HCT116 (cell line): ENCODE measurements around the gene SP3. TPM values are rescaled to one million over a fixed set of nuclear protein-coding genes. Genes with fewer than 3 reads are reported as not detected.
A peak's percentile ranks its signal among the peaks of the same experiment; 100 is the strongest.

Experiments used
- ATAC-seq: fragments of 200-7000 bp; cut with Tn5 transposase; 2 replicates; pipeline ENCODE4 v1.9.1; 2020; ENCODE audit warnings: mild to moderate bottlenecking, moderate library complexity
- BruUV-seq: library from RNA; stranded (reverse); fragments of 400-500 nt; replicated peaks from 2 replicates; lab custom pipeline; 2021; lab: Mats Ljungman, UMichigan
- CTCF ChIA-PET: fragments of 300-600 bp; sonication (Branson Sonifier 250); formaldehyde crosslinking; loops from one replicate; lab custom pipeline; 2021; ENCODE audit warnings: antibody characterized with exemption; lab: Charles Lee
- POLR2A ChIA-PET: fragments of 300-600, 350-600 bp; sonication (Branson Sonifier 250); formaldehyde crosslinking; loops from one replicate; lab custom pipeline; 2021; ENCODE audit warnings: antibody characterized with exemption; lab: Charles Lee
- RAD21 ChIA-PET, 2 experiments: fragments of 300-600 bp; sonication (Branson Sonifier 250); formaldehyde crosslinking; loops; one replicate each; lab custom pipeline; 2023; ENCODE audit warnings: low total read pairs in 2 of 2; ENCODE audit not compliant: uncharacterized antibody in 2 of 2, unreplicated experiment in 2 of 2, low non-redundant PET in 1 of 2; lab: Charles Lee
- DNase-seq: peaks from one replicate; pipeline ENCODE4 v3.0.0-alpha.2; 2010; ENCODE audit warnings: low read depth, low spot score
- H2AFZ ChIP-seq: fragments of 200-600 bp; shearing (Covaris generic), sonication (generic); 2 replicates; pipeline ENCODE4 v1.6.1; 2017; ENCODE audit warnings: low read depth, mixed run types, mixed read lengths, antibody characterized with exemption, low read length; ENCODE audit not compliant: poor library complexity, severe bottlenecking
- H3K27ac ChIP-seq: 2 replicates; pipeline ENCODE4 v1.5.1; 2012; ENCODE audit warnings: low read depth, low read length
- H3K27me3 ChIP-seq: fragments of 200-600 bp; sonication (generic); 2 replicates; pipeline ENCODE4 v1.6.1; 2016; ENCODE audit warnings: mixed run types, low read length, mixed read lengths; ENCODE audit not compliant: insufficient read depth
- H3K36me3 ChIP-seq, 2 experiments: fragments of 200-500 bp in 1 of 2; fragments of 200-600 bp in 1 of 2; sonication (Bioruptor generic) in 1 of 2; sonication (generic) in 1 of 2; 2 replicates each; pipeline versions ENCODE4 v1.5.1 to v1.6.1; 2014 to 2016; ENCODE audit warnings: low read length in 2 of 2, inconsistent platforms in 1 of 2, mixed read lengths in 1 of 2, mixed run types in 1 of 2; ENCODE audit not compliant: insufficient read depth in 2 of 2, control insufficient read depth in 1 of 2
- H3K4me1 ChIP-seq, 2 experiments: fragments of 200-600 bp in 1 of 2; sonication (generic) in 1 of 2; 2 replicates each; pipeline versions ENCODE4 v1.5.1 to v1.6.1; 2012 to 2017; ENCODE audit warnings: low read length in 2 of 2, inconsistent platforms in 1 of 2, mild to moderate bottlenecking in 1 of 2, mixed read lengths in 1 of 2, mixed run types in 1 of 2, moderate library complexity in 1 of 2; ENCODE audit not compliant: insufficient read depth in 2 of 2, control insufficient read depth in 1 of 2
- H3K4me2 ChIP-seq: fragments of 200-600 bp; sonication (generic); 2 replicates; pipeline ENCODE4 v1.6.1; 2017; ENCODE audit warnings: mixed run types, low read length, mixed read lengths
- H3K4me3 ChIP-seq, 2 experiments: fragments of 200-600 bp in 1 of 2; sonication (generic) in 1 of 2; replicated peaks in 1 of 2; 2 replicates each; pipeline ENCODE4 v1.5.1; 2011 to 2016; ENCODE audit warnings: low read length in 2 of 2, control low read depth in 1 of 2, low read depth in 1 of 2, mild to moderate bottlenecking in 1 of 2, mixed read lengths in 1 of 2, mixed run types in 1 of 2
- H3K79me2 ChIP-seq: fragments of 200-600 bp; sonication (generic); 2 replicates; pipeline ENCODE4 v1.6.1; 2017; ENCODE audit warnings: mild to moderate bottlenecking, mixed run types, low read length, moderate library complexity, mixed read lengths; ENCODE audit not compliant: insufficient read depth
- H3K9ac ChIP-seq: fragments of 200-600 bp; sonication (generic); 2 replicates; pipeline ENCODE4 v1.6.1; 2016; ENCODE audit warnings: low read length, mixed read lengths
- H3K9me2 ChIP-seq: fragments of 200-600 bp; sonication (generic), shearing (Covaris generic); 2 replicates; pipeline ENCODE4 v1.6.1; 2017; ENCODE audit warnings: mixed run types, mild to moderate bottlenecking, moderate library complexity; ENCODE audit not compliant: insufficient read depth
- H3K9me3 ChIP-seq, 2 experiments: fragments of 200-500 bp in 1 of 2; fragments of 200-600 bp in 1 of 2; sonication (Bioruptor generic) in 1 of 2; sonication (generic) in 1 of 2; 2 replicates each; pipeline ENCODE4 v1.6.1; 2014 to 2017; ENCODE audit warnings: low read length in 2 of 2, mixed read lengths in 2 of 2, inconsistent platforms in 1 of 2, low read depth in 1 of 2, mild to moderate bottlenecking in 1 of 2, mixed run types in 1 of 2, moderate library complexity in 1 of 2; ENCODE audit not compliant: control insufficient read depth in 1 of 2, insufficient read depth in 1 of 2
- H4K20me1 ChIP-seq: fragments of 200-600 bp; sonication (generic), shearing (Covaris generic); 2 replicates; pipeline ENCODE4 v1.6.1; 2017; ENCODE audit warnings: mixed run types, mild to moderate bottlenecking, moderate library complexity; ENCODE audit not compliant: insufficient read depth
- ATF3 ChIP-seq: IDR thresholded peaks from 2 replicates; pipeline ENCODE4 v1.6.1; 2012
- CBX3 ChIP-seq: IDR thresholded peaks from 2 replicates; pipeline ENCODE4 v1.6.1; 2012; ENCODE audit warnings: low read depth
- CEBPB ChIP-seq: IDR thresholded peaks from 2 replicates; pipeline ENCODE4 v1.6.1; 2012; ENCODE audit warnings: low read depth
- REST ChIP-seq: IDR thresholded peaks from 2 replicates; pipeline ENCODE4 v1.6.1; 2012; ENCODE audit warnings: low read depth
- SIN3A ChIP-seq: IDR thresholded peaks from 2 replicates; pipeline ENCODE4 v1.6.1; 2012; ENCODE audit warnings: low read depth
- SP1 ChIP-seq: IDR thresholded peaks from 2 replicates; pipeline ENCODE4 v1.6.1; 2012; ENCODE audit warnings: low read depth
- TCF7L2 ChIP-seq: IDR thresholded peaks from 2 replicates; pipeline ENCODE4 v1.7.0; 2011; ENCODE audit warnings: borderline replicate concordance, inconsistent platforms; ENCODE audit not compliant: insufficient read depth, insufficient read length; ENCODE audit errors: extremely low read depth
- intact Hi-C: fragments of 100-400 bp; cut with micrococcal nuclease; formaldehyde crosslinking; loops from 2 replicates; pipeline ENCODE4 v1.10.0; 2022
- total RNA-seq: library from RNA; stranded (reverse); gene quantifications from one replicate; pipeline ENCODE4 v1.2.1, GENCODE V29; 2021; ENCODE audit not compliant: unreplicated experiment

Gene SP3
- total RNA-seq, 1 experiment from 2014 or later: 98.0 TPM

- no peak for TF ChIP-seq REST
- TF ChIP-seq SIN3A: no peak
- TF ChIP-seq TCF7L2: no peak
- no peak for TF ChIP-seq ATF3
Observed at GRCh38 chr2:173874003-173874893, 90.9 kb downstream of the SP3 start (continued).

- H3K9me2 ChIP-seq: no peaks in the 10 kb centered on the region
- RAD21 ChIA-PET: no interaction called here
- no peaks in the 10 kb centered on the region; the same call in 1 of the 2 replicates for H3K27me3 ChIP-seq
- H2AFZ ChIP-seq: no peak overlapping the region
- POLR2A ChIA-PET: no interaction called here
- no peaks in the 10 kb centered on the region for H3K36me3 ChIP-seq
- H3K4me3 ChIP-seq: no peak overlapping the region
- intact Hi-C loops: no loop called here
- H3K79me2 ChIP-seq: no peaks in the 10 kb centered on the region
- no peaks in the 10 kb centered on the region for H4K20me1 ChIP-seq
- ATAC-seq: no peak
- H3K9ac ChIP-seq: no peak overlapping the region
- DNase-seq: no peak
- no peak overlapping the region for H3K4me2 ChIP-seq
- BruUV-seq: no TSS peak
- peaks cover 6 to 10% of the 10 kb centered on the region in 2 experiments; a peak in 2 of 4 replicates for H3K4me1 ChIP-seq
- CTCF ChIA-PET: no interaction called here
- TF ChIP-seq CEBPB: 0 out of 2 replicates have a peak, but pooled peaks have one; percentile 12
- no peak for TF ChIP-seq CBX3
- 0 out of 2 replicates have a peak, but pooled peaks have one; percentile 34 for TF ChIP-seq SP1
- H3K27ac ChIP-seq: no peak overlapping the region
- H3K9me3 ChIP-seq: no peaks in the 10 kb centered on the region
Observed at GRCh38 chr2:173872714-173873113, 92.5 kb downstream of the SP3 start.
